Parathyroid adenoma (tissue), 2 donors: ENCODE measurements around the gene CDX4.
"Not testable (repeated sequence)": the region's sequence is repeated elsewhere in the genome, so short reads cannot be mapped to it uniquely, and the experiment has no call there.

Source experiments
- H2AFZ ChIP-seq: fragments of 300-600 bp; sonication (generic); one replicate; pipeline ENCODE4 v1.7.0; 2017; ENCODE audit warnings: antibody characterized with exemption, mild to moderate bottlenecking
- H3K27ac ChIP-seq: fragments of 300-600 bp; sonication (generic); one replicate; pipeline ENCODE4 v1.7.0; 2017
- H3K27me3 ChIP-seq: fragments of 300-600 bp; sonication (generic); one replicate; pipeline ENCODE4 v1.7.0; 2017; ENCODE audit warnings: low read length; ENCODE audit not compliant: control insufficient read depth, insufficient read depth
- H3K36me3 ChIP-seq: fragments of 300-600 bp; sonication (generic); one replicate; pipeline ENCODE4 v1.7.0; 2017; ENCODE audit warnings: low read length; ENCODE audit not compliant: control insufficient read depth, insufficient read depth
- H3K4me1 ChIP-seq: fragments of 300-600 bp; sonication (generic); one replicate; pipeline ENCODE4 v1.7.0; 2017; ENCODE audit warnings: control low read depth
- H3K4me2 ChIP-seq: fragments of 300-600 bp; sonication (generic); one replicate; pipeline ENCODE4 v1.7.0; 2017; ENCODE audit warnings: low read length
- H3K4me3 ChIP-seq: fragments of 300-600 bp; sonication (generic); one replicate; pipeline ENCODE4 v1.7.0; 2017; ENCODE audit warnings: low read depth, low read length
- H3K79me2 ChIP-seq: fragments of 300-600 bp; sonication (generic); one replicate; pipeline ENCODE4 v1.7.0; 2017; ENCODE audit warnings: control low read depth
- H3K9ac ChIP-seq: fragments of 300-600 bp; sonication (generic); one replicate; pipeline ENCODE4 v1.7.0; 2017; ENCODE audit warnings: mild to moderate bottlenecking
- H3K9me3 ChIP-seq: fragments of 300-600 bp; sonication (generic); one replicate; pipeline ENCODE4 v1.7.0; 2017; ENCODE audit warnings: low read length; ENCODE audit not compliant: control insufficient read depth
- CTCF ChIP-seq: fragments of 300-600 bp; sonication (generic); IDR thresholded peaks from one replicate; pipeline ENCODE4 v1.7.0; 2017; ENCODE audit warnings: antibody characterized with exemption, mild to moderate bottlenecking
- donor health status: primary hyperparathyroidism.

The CDX4 gene

GRCh38 chrX:73468376-73468775 is 21.5 kb downstream of the CDX4 start:
- no peaks in the 10 kb centered on the region for H3K36me3 ChIP-seq
- H3K79me2 ChIP-seq = no peaks in the 10 kb centered on the region
- no peaks in the 10 kb centered on the region for H3K27me3 ChIP-seq
- no peaks in the 10 kb centered on the region for H3K9me3 ChIP-seq
- no peak overlapping the region for H3K27ac ChIP-seq
- no peak for TF ChIP-seq CTCF
- no peak overlapping the region for H2AFZ ChIP-seq
- no peak overlapping the region for H3K4me2 ChIP-seq
- no peak overlapping the region for H3K9ac ChIP-seq
- H3K4me1 ChIP-seq = no peaks in the 10 kb centered on the region
- H3K4me3 ChIP-seq = no peak overlapping the region

- no peak overlapping the region for H3K27ac ChIP-seq
Measured at GRCh38 chrX:73478961-73479360, 32.1 kb downstream of the CDX4 start.

GRCh38 chrX:73481521-73481920 is 34.7 kb downstream of the CDX4 start:
- Histone ChIP-seq H3K27me3 (no peaks in the 10 kb centered on the region), H3K4me3 (no peak overlapping the region), H3K4me2 (no peak overlapping the region), H3K79me2 (no peaks in the 10 kb centered on the region), H3K36me3 (no peaks in the 10 kb centered on the region), H2AFZ (no peak overlapping the region), H3K9me3 (no peaks in the 10 kb centered on the region), H3K4me1 (no peaks in the 10 kb centered on the region), H3K9ac (no peak overlapping the region), H3K27ac (no peak overlapping the region)
- TF ChIP-seq CTCF = no peak

More at GRCh38 chrX:73478961-73479360, 32.1 kb downstream of the CDX4 start:
- H3K9ac ChIP-seq = no peak overlapping the region
- no peak overlapping the region for H2AFZ ChIP-seq
- no peaks in the 10 kb centered on the region for H3K27me3 ChIP-seq
- H3K36me3 ChIP-seq = no peaks in the 10 kb centered on the region
- H3K4me3 ChIP-seq = no peak overlapping the region
- H3K4me2 ChIP-seq = no peak overlapping the region
- H3K79me2 ChIP-seq = no peaks in the 10 kb centered on the region
- no peaks in the 10 kb centered on the region for H3K4me1 ChIP-seq
- H3K9me3 ChIP-seq = no peaks in the 10 kb centered on the region
- TF ChIP-seq CTCF = no peak

- Histone ChIP-seq H3K4me1 (no peaks in the 10 kb centered on the region), H2AFZ (no peak overlapping the region), H3K4me3 (no peak overlapping the region), H3K9ac (no peak overlapping the region), H3K9me3 (no peaks in the 10 kb centered on the region), H3K27ac (no peak overlapping the region), H3K27me3 (no peaks in the 10 kb centered on the region), H3K4me2 (no peak overlapping the region), H3K36me3 (no peaks in the 10 kb centered on the region), H3K79me2 (no peaks in the 10 kb centered on the region)
- no peak for TF ChIP-seq CTCF
Measured at GRCh38 chrX:73490661-73491060, 43.8 kb downstream of the CDX4 start.

GRCh38 chrX:73492178-73492577 is 45.3 kb downstream of the CDX4 start:
- not testable (repeated sequence) for H3K9me3 ChIP-seq, H3K4me1 ChIP-seq, H3K9ac ChIP-seq, H2AFZ ChIP-seq, H3K4me2 ChIP-seq, H3K4me3 ChIP-seq, H3K27me3 ChIP-seq, H3K79me2 ChIP-seq, H3K36me3 ChIP-seq, H3K27ac ChIP-seq
